ENCODE data around the gene RASGEF1C. TPM values are rescaled to one million over a fixed set of nuclear protein-coding genes. Genes with fewer than 3 reads are reported as not detected.
A peak's percentile ranks its signal among the peaks of the same experiment; 100 is the strongest.

The RASGEF1C gene
- total and polyA plus RNA-seq, 2 of the 13 experiments (the other 11 are each of a cell fraction or from before 2014, with no cell fraction given): not detected

DNA sequence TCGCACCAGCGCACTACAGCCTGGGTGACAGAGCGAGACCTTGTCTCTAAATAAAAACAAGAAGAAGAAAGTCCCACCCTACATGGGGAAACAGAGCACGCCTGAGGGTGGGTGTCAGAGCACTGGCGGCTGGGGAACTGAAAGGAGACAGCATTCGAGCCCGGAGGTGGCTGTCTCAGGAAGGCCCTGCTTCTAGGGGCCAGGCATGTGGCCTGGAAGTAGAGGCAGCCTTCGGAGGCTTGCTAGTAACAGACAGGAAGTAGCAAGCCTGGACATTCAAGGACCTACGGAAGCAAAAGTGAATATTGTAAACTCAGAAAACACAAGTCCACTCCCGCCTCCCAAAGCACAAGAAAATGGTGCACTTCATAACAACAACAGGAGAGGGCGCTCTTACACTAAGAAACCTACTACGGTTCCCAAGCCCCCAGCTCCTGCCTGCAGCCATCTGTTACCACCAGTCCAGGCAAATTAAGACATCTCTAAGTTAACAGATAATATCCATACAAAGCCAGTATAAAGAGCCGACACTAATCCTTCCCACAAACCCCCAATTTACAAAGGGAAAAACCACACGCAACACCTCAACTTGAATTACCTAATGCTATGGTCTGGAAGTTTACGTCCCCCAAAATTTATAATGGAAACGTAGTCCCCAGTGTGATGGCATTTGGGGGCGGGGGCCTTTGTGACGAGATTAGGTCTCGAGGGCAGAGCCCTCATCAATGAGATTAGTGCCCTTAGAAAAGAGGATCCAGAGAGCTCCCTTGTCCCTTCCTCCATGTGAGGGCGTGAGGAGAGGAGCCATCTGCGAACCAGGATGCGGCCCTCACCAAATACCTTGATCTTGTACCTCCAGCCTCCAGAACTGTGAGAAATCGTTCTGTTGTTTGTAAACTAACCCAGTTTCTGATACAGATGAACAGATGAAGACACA lies 7.7 kb downstream of the RASGEF1C start (continued):
- TF ChIP-seq ZNF761 (CRISPR knock-in tag; conservative IDR thresholded peaks at IDR 0.05): no peak
- peak; percentile 91 for TF ChIP-seq ZKSCAN1 (IDR thresholded peaks at IDR 0.05; ENCODE audit: low read length)
- TF ChIP-seq RAD21 (CRISPR knock-in tag; IDR thresholded peaks at IDR 0.05): peak; percentile 25; the same call in 1 of the 2 replicates
- no peak for TF ChIP-seq DNMT1 (CRISPR knock-in tag; IDR thresholded peaks at IDR 0.05)

DNA sequence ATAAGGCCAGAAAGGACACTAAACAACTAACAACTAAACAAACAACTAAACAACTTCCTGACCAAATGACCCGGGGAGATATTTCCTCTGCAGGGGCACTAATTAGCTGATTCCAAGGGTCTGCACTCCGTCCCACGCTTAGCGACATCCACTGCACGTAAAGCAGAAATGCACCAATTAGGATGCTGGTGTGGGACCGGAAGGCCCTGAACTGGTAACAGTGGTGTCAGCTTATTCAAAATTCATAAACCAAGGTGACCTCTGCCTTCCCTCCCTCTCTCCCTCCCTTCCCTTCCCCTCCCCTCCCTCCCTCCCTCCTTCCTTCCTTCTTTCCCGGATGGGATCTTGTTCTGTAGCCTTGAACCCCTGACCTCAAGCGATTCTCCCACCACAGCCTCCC lies 9.6 kb downstream of the RASGEF1C start:
- no peaks in the 10 kb centered on the region for H3K9me3 ChIP-seq (ENCODE audit: low read length)

More for the DNA sequence above, 9.6 kb downstream of the RASGEF1C start:
- in situ Hi-C loops (cut with HindIII; ENCODE audit: extremely low pct_ligation_motif_present, low pct_unique_long_range_greater_than_20kb): no loop called here
- ChIA-PET POLR2A (no interaction called here), CTCF (ENCODE audit: low intra/inter-chr PET ratio, low total read pairs) (no interaction called here)
- H3K4me1 ChIP-seq (ENCODE audit: insufficient read depth, low read length): peaks cover 10% of the 10 kb centered on the region; the same call in 1 of the 2 replicates
- no peak overlapping the region for H3K27ac ChIP-seq (ENCODE audit: extremely low read length, insufficient read depth, low read length)
- no peaks in the 10 kb centered on the region for H4K20me1 ChIP-seq (ENCODE audit: insufficient read depth, low read length)
- intact Hi-C loops (cut with micrococcal nuclease; ENCODE audit: unreplicated experiment): no loop called here
- no peaks in the 10 kb centered on the region for H3K36me3 ChIP-seq (replicated peaks in 1 of 2; ENCODE audit: control insufficient read depth in 1 of 2, insufficient read depth in 2 of 2, low read length in 2 of 2)
- TF ChIP-seq HNRNPK (IDR thresholded peaks at IDR 0.05; ENCODE audit: low read depth, low read length, poor library complexity, severe bottlenecking) (peak; percentile 63), ZFP1 (CRISPR knock-in tag; IDR thresholded peaks at IDR 0.05) (no peak), CENPX (CRISPR knock-in tag; IDR thresholded peaks at IDR 0.05) (no peak), PCBP2 (optimal IDR thresholded peaks at IDR 0.05; ENCODE audit: low read depth, low read length, poor library complexity, severe bottlenecking) (peak; percentile 62), YEATS2 (CRISPR knock-in tag; IDR thresholded peaks at IDR 0.05; ENCODE audit: borderline replicate concordance) (no peak), HNRNPLL (IDR thresholded peaks at IDR 0.05; ENCODE audit: low read depth, low read length, poor library complexity, severe bottlenecking) (no peak), STAT5B (CRISPR knock-in tag; IDR thresholded peaks at IDR 0.05) (no peak)
- TF ChIP-seq, protein P1, sequence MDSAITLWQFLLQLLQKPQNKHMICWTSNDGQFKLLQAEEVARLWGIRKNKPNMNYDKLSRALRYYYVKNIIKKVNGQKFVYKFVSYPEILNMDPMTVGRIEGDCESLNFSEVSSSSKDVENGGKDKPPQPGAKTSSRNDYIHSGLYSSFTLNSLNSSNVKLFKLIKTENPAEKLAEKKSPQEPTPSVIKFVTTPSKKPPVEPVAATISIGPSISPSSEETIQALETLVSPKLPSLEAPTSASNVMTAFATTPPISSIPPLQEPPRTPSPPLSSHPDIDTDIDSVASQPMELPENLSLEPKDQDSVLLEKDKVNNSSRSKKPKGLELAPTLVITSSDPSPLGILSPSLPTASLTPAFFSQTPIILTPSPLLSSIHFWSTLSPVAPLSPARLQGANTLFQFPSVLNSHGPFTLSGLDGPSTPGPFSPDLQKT (CRISPR knock-in tag; IDR thresholded peaks at IDR 0.05; ENCODE audit: borderline replicate concordance): no peak
- TF ChIP-seq, protein P2, sequence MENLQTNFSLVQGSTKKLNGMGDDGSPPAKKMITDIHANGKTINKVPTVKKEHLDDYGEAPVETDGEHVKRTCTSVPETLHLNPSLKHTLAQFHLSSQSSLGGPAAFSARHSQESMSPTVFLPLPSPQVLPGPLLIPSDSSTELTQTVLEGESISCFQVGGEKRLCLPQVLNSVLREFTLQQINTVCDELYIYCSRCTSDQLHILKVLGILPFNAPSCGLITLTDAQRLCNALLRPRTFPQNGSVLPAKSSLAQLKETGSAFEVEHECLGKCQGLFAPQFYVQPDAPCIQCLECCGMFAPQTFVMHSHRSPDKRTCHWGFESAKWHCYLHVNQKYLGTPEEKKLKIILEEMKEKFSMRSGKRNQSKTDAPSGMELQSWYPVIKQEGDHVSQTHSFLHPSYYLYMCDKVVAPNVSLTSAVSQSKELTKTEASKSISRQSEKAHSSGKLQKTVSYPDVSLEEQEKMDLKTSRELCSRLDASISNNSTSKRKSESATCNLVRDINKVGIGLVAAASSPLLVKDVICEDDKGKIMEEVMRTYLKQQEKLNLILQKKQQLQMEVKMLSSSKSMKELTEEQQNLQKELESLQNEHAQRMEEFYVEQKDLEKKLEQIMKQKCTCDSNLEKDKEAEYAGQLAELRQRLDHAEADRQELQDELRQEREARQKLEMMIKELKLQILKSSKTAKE (CRISPR knock-in tag; IDR thresholded peaks at IDR 0.05; ENCODE audit: borderline replicate concordance): no peak
- no peak overlapping the region for H3K4me3 ChIP-seq (replicated peaks in 1 of 3; ENCODE audit: insufficient read depth in 1 of 3, low read depth in 2 of 3, low read length in 3 of 3)
- H2AFZ ChIP-seq (ENCODE audit: low read length): no peak overlapping the region
- H3K9ac ChIP-seq (ENCODE audit: insufficient read depth, low read depth, low read length): no peak overlapping the region
- DNase-seq (ENCODE audit: low spot score) (no peak), ATAC-seq (no peak), FAIRE-seq (no peak)
- H3K4me2 ChIP-seq (ENCODE audit: low read depth, low read length): no peak overlapping the region
- no TSS peak for BruUV-seq (replicated peaks)
- WGBS (ENCODE audit: low lambda C conversion rate): 70% methylated on average over 8 of the region's 8 CpGs
- H3K79me2 ChIP-seq (ENCODE audit: insufficient read depth, low read length): no peaks in the 10 kb centered on the region
- H3K27me3 ChIP-seq (ENCODE audit: control insufficient read depth in 1 of 2, insufficient read depth in 2 of 2, low read length in 2 of 2): peaks cover 0 to 22% of the 10 kb centered on the region in 2 experiments; a peak in 3 of 5 replicates
